ENCODE measurements around the gene LBHD1. TPM values are rescaled to one million over a fixed set of nuclear protein-coding genes. Genes with fewer than 3 reads are reported as not detected.

Gene LBHD1
- total and polyA plus RNA-seq, 2 of the 13 experiments (the other 11 are each of a cell fraction or from before 2014, with no cell fraction given): 3.2 to 3.7 TPM

DNA sequence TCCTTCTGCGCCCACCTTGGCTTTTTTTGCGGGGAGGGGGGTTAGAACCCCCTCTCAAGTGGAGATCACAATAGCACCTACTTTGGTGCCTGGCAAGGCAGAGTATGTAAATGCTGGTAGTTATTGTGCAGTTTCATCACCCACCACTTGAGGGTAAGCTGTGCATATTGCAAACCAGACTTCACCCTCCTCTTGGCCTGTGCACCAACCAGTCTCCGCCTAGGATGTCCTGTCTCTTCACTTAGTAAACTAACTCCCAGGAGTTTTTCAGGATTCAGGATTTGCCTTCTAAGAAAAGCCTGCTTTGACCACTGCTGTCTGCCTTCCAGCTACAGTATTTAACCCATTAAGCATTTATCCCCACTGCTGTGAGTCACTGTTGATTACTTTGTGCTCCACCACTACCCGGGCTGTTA lies 8.8 kb upstream of the LBHD1 start (continued):
- TF ChIP-seq, protein P1, sequence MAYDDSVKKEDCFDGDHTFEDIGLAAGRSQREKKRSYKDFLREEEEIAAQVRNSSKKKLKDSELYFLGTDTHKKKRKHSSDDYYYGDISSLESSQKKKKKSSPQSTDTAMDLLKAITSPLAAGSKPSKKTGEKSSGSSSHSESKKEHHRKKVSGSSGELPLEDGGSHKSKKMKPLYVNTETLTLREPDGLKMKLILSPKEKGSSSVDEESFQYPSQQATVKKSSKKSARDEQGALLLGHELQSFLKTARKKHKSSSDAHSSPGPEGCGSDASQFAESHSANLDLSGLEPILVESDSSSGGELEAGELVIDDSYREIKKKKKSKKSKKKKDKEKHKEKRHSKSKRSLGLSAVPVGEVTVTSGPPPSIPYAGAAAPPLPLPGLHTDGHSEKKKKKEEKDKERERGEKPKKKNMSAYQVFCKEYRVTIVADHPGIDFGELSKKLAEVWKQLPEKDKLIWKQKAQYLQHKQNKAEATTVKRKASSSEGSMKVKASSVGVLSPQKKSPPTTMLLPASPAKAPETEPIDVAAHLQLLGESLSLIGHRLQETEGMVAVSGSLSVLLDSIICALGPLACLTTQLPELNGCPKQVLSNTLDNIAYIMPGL (CRISPR knock-in tag; IDR thresholded peaks at IDR 0.05; ENCODE audit: borderline replicate concordance in 1 of 2, low read depth in 1 of 2): peak in 1 of 2 experiments; percentile 81; a peak in 1 of 4 replicates
- TF ChIP-seq ELF4 (CRISPR knock-in tag; IDR thresholded peaks at IDR 0.05; ENCODE audit: borderline replicate concordance) (no peak), HNF4A (CRISPR knock-in tag; IDR thresholded peaks at IDR 0.05) (0 out of 2 replicates have a peak, but pooled peaks have one; percentile 15), JUN (CRISPR knock-in tag; IDR thresholded peaks at IDR 0.05) (no peak), HOXD1 (CRISPR knock-in tag; IDR thresholded peaks at IDR 0.05) (0 out of 2 replicates have a peak, but pooled peaks have one; percentile 42), ZFP37 (CRISPR knock-in tag; IDR thresholded peaks at IDR 0.05; ENCODE audit: borderline replicate concordance) (peak; percentile 42; the same call in 1 of the 2 replicates), ZNF557 (CRISPR knock-in tag; IDR thresholded peaks at IDR 0.05) (no peak), GABPA (IDR thresholded peaks at IDR 0.05; ENCODE audit: low read depth, low read length) (no peak), GABPA (CRISPR knock-in tag; IDR thresholded peaks at IDR 0.05; ENCODE audit: low read depth) (0 out of 2 replicates have a peak, but pooled peaks have one; percentile 35), ZNF574 (CRISPR knock-in tag; IDR thresholded peaks at IDR 0.05) (peak; percentile 66), ZBTB49 (CRISPR knock-in tag; IDR thresholded peaks at IDR 0.05; ENCODE audit: borderline replicate concordance) (no peak), ZFAT (CRISPR knock-in tag; conservative IDR thresholded peaks at IDR 0.05) (no peak)

Measured in HepG2 (cell line).